HepG2 (cell line): Measurements from ENCODE around the gene ITIH3. TPM values are rescaled to one million over a fixed set of nuclear protein-coding genes. Genes with fewer than 3 reads are reported as not detected.

Source experiments
- ATAC-seq: fragments of 200-7000 bp; cut with Tn5 transposase; 3 replicates; pipeline ENCODE4 v1.9.1; 2020; ENCODE audit warnings: mild to moderate bottlenecking, moderate library complexity
- BruUV-seq: library from RNA; stranded (reverse); fragments of 400-500 nt; replicated peaks from 2 replicates; lab custom pipeline; 2021; lab: Mats Ljungman, UMichigan
- CTCF ChIA-PET: fragments of 300-600 bp; formaldehyde crosslinking; extraction: SDS; loops from one replicate; lab custom pipeline; 2021; ENCODE audit warnings: low total read pairs, inconsistent platforms, low intra/inter-chr PET ratio; lab: Yijun Ruan, JAX
- POLR2A ChIA-PET: fragments of 350-600 bp; sonication (Branson Sonifier 250); formaldehyde crosslinking; loops from one replicate; lab custom pipeline; 2020; ENCODE audit warnings: antibody characterized with exemption, inconsistent platforms; lab: Yijun Ruan, JAX
- DNase-seq: peaks from one replicate; pipeline ENCODE4 v3.0.0-alpha.2; 2015; ENCODE audit warnings: low spot score
- FAIRE-seq: peaks from 3 replicates; lab custom pipeline; 2011; peaks lifted over from hg19 to GRCh38; lab: Jason Lieb, UNC
- H2AFZ ChIP-seq: one replicate; pipeline ENCODE4 v1.6.1; 2011; ENCODE audit warnings: low read length, inconsistent platforms
- H3K27ac ChIP-seq: fragments of 300-600 bp; 3 replicates; pipeline ENCODE4 v1.8.0; 2011; ENCODE audit warnings: mixed run types, mild to moderate bottlenecking, mixed read lengths, low read length, inconsistent platforms; ENCODE audit not compliant: insufficient read depth; ENCODE audit errors: extremely low read length
- H3K27me3 ChIP-seq, 2 experiments: fragments of 200-600 bp in 1 of 2; 2 replicates in 1 of 2; 3 replicates in 1 of 2; pipeline versions ENCODE4 v1.6.0 to v1.8.0; 2011; ENCODE audit warnings: low read length in 2 of 2, mild to moderate bottlenecking in 2 of 2, moderate library complexity in 2 of 2, inconsistent platforms in 1 of 2; ENCODE audit not compliant: insufficient read depth in 2 of 2, control insufficient read depth in 1 of 2
- H3K36me3 ChIP-seq, 2 experiments: fragments of 200-600 bp in 1 of 2; replicated peaks in 1 of 2; 2 replicates in 1 of 2; 3 replicates in 1 of 2; pipeline versions ENCODE4 v1.5.1 to v1.8.0; 2011; ENCODE audit warnings: low read length in 2 of 2, inconsistent platforms in 1 of 2; ENCODE audit not compliant: insufficient read depth in 2 of 2, control insufficient read depth in 1 of 2
- H3K4me1 ChIP-seq: 2 replicates; pipeline ENCODE4 v1.5.1; 2012; ENCODE audit warnings: low read length, inconsistent platforms; ENCODE audit not compliant: insufficient read depth
- H3K4me2 ChIP-seq: 2 replicates; pipeline ENCODE4 v1.6.0; 2011; ENCODE audit warnings: low read depth, low read length, inconsistent platforms
- H3K4me3 ChIP-seq, 3 experiments: fragments of 200-600 bp in 1 of 3; sonication (generic), shearing (Covaris generic) in 1 of 3; replicated peaks in 1 of 3; 2 replicates each; pipeline ENCODE4 v1.5.1; 2011 to 2016; ENCODE audit warnings: low read length in 3 of 3, inconsistent platforms in 2 of 3, low read depth in 2 of 3, mild to moderate bottlenecking in 2 of 3, control low read depth in 1 of 3, mixed read lengths in 1 of 3; ENCODE audit not compliant: insufficient read depth in 1 of 3
- H3K79me2 ChIP-seq: one replicate; pipeline ENCODE4 v1.6.1; 2011; ENCODE audit warnings: low read length, inconsistent platforms; ENCODE audit not compliant: insufficient read depth
- H3K9ac ChIP-seq: 2 replicates; pipeline ENCODE4 v1.6.0; 2011; ENCODE audit warnings: mild to moderate bottlenecking, low read depth, low read length, inconsistent platforms; ENCODE audit not compliant: insufficient read depth
- H3K9me3 ChIP-seq: 2 replicates; pipeline ENCODE4 v1.5.1; 2012; ENCODE audit warnings: mild to moderate bottlenecking, low read length
- H4K20me1 ChIP-seq: 2 replicates; pipeline ENCODE4 v1.6.0; 2011; ENCODE audit warnings: inconsistent platforms, mild to moderate bottlenecking, low read length, moderate library complexity; ENCODE audit not compliant: insufficient read depth
- DMAP1 ChIP-seq: IDR thresholded peaks from 2 replicates; pipeline ENCODE4 v1.6.1; 2016
- ELF3 ChIP-seq: IDR thresholded peaks from 2 replicates; pipeline ENCODE4 v1.6.1; 2016; ENCODE audit warnings: missing genetic modification reagents, missing compliant biosample characterization
- IRF2 ChIP-seq: IDR thresholded peaks from 2 replicates; pipeline ENCODE4 v1.6.1; 2018; ENCODE audit warnings: missing genetic modification reagents, missing compliant biosample characterization
- JUN ChIP-seq: sonication (generic); formaldehyde crosslinking; IDR thresholded peaks from 2 replicates; pipeline ENCODE4 v1.4.0; 2020; ENCODE audit warnings: mild to moderate bottlenecking, missing genetic modification reagents
- KLF11 ChIP-seq: IDR thresholded peaks from 2 replicates; pipeline ENCODE4 v1.6.1; 2016; ENCODE audit warnings: missing compliant biosample characterization
- PRDM10 ChIP-seq: sonication (generic); formaldehyde crosslinking; IDR thresholded peaks from 2 replicates; pipeline ENCODE4 v1.4.0; 2020; ENCODE audit warnings: low read depth, missing genetic modification reagents
- RORA ChIP-seq: sonication (generic); formaldehyde crosslinking; IDR thresholded peaks from 2 replicates; pipeline ENCODE4 v1.5.0; 2020; ENCODE audit warnings: mild to moderate bottlenecking, missing genetic modification reagents, moderate library complexity
- STAG1 ChIP-seq: sonication (generic); formaldehyde crosslinking; IDR thresholded peaks from 2 replicates; pipeline ENCODE4 v1.4.0; 2020; ENCODE audit warnings: missing genetic modification reagents
- TMF1 ChIP-seq: sonication (generic); formaldehyde crosslinking; IDR thresholded peaks from 2 replicates; pipeline ENCODE4 v1.8.1; 2022; ENCODE audit warnings: low read depth, missing genetic modification reagents
- YEATS4 ChIP-seq: sonication (generic); formaldehyde crosslinking; IDR thresholded peaks from 2 replicates; pipeline ENCODE4 v1.4.0; 2020; ENCODE audit warnings: missing genetic modification reagents, borderline replicate concordance
- ZNF317 ChIP-seq: sonication (generic); formaldehyde crosslinking; IDR thresholded peaks from 2 replicates; pipeline ENCODE4 v1.5.0; 2020; ENCODE audit warnings: mild to moderate bottlenecking, missing genetic modification reagents
- ZNF335 ChIP-seq: sonication (generic); formaldehyde crosslinking; IDR thresholded peaks from 2 replicates; pipeline ENCODE4 v1.4.0; 2020; ENCODE audit warnings: missing genetic modification reagents
- WGBS: methylation state at CpG from one replicate; pipeline ENCODE4 v1.1.6; 2017; ENCODE audit warnings: low lambda C conversion rate; 5-methylcytosine and 5-hydroxymethylcytosine counted together
- in situ Hi-C: cut with HindIII; loops from 2 replicates; pipeline ENCODE4 v1.10.0; 2017; ENCODE audit warnings: low pct_unique_long_range_greater_than_20kb; ENCODE audit not compliant: extremely low pct_ligation_motif_present
- intact Hi-C: fragments of 100-400 bp; cut with micrococcal nuclease; formaldehyde crosslinking; loops from one replicate; pipeline ENCODE4 v1.10.0; 2022; ENCODE audit not compliant: unreplicated experiment
- polyA plus RNA-seq, 8 experiments: library from polyadenylated mRNA; depleted of rRNA in 3 of 8; stranded (reverse) in 7 of 8; unstranded in 1 of 8; fragments of >200 nt; fragmentation: Illumina TruSeq in 4 of 8; extraction: Trizol in 4 of 8; gene quantifications; 2 replicates each; pipeline versions ENCODE4 v1.2.1 to v1.2.3, GENCODE V29; 2011 to 2016; ENCODE audit warnings: low read depth in 4 of 8, missing spikeins in 1 of 8, mixed read lengths in 1 of 8; ENCODE audit not compliant: insufficient read depth in 1 of 8
- total RNA-seq, 5 experiments: library from RNA; depleted of rRNA; stranded (reverse); fragments of >200 nt; fragmentation: Illumina TruSeq; extraction: Trizol; gene quantifications; 2 replicates each; pipeline ENCODE4 v1.2.3, GENCODE V29; 2016; ENCODE audit warnings: low read depth in 1 of 5
- TF ChIP-seq, protein P1 (sequence below): sonication (generic); formaldehyde crosslinking; IDR thresholded peaks from 2 replicates; pipeline ENCODE4 v1.4.0; 2020; ENCODE audit warnings: missing genetic modification reagents, borderline replicate concordance
- TF ChIP-seq, protein P2 (sequence below): sonication (generic); formaldehyde crosslinking; IDR thresholded peaks from 2 replicates; pipeline ENCODE4 v1.5.0; 2020; ENCODE audit warnings: mild to moderate bottlenecking, missing genetic modification reagents, borderline replicate concordance
- TF ChIP-seq, protein P3 (sequence below): IDR thresholded peaks from 2 replicates; pipeline ENCODE4 v1.6.1; 2016; ENCODE audit warnings: control low read depth

Gene ITIH3
- total and polyA plus RNA-seq, 2 of the 13 experiments (the other 11 are each of a cell fraction or from before 2014, with no cell fraction given), result 105 to 632 TPM

DNA sequence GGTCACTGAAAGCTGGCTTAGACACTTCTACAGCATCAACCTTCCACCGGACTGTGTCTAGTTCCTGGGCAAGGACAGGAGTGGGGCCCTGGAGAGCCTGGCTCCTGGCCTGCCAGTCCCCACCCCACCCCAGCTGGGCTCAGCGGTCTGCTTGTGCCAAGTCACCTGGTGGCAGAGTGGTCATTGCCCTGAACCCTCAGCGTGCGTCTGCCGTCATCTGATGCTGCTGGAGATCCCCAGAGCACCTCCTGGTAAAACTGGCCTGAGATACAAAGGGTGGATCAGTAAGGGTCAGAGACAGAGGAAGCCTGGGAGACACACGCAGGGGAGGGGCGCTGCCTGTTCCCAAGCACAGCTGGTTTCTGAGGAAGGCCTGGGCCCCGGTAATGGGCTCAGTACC is 19.2 kb downstream of the ITIH3 start:
- Histone ChIP-seq H2AFZ (no peak overlapping the region), H3K4me1 (peaks cover 61% of the 10 kb centered on the region), H3K4me2 (no peak overlapping the region), H3K9me3 (no peaks in the 10 kb centered on the region), H3K27ac (no peak overlapping the region), H3K9ac (no peak overlapping the region), H3K36me3 (no peaks in the 10 kb centered on the region), H3K79me2 (no peaks in the 10 kb centered on the region), H3K27me3 (no peaks in the 10 kb centered on the region), H3K4me3 (no peak overlapping the region), H4K20me1 (no peaks in the 10 kb centered on the region)
- CTCF ChIA-PET, result no interaction called here
- WGBS, result 66% methylated on average over 4 of the region's 8 CpGs
- intact Hi-C loops, result no loop called here
- TF ChIP-seq YEATS4 (CRISPR knock-in tag) (no peak), RORA (no peak), DMAP1 (CRISPR knock-in tag) (no peak), ZNF335 (no peak), IRF2 (CRISPR knock-in tag) (no peak), KLF11 (CRISPR knock-in tag) (no peak), TMF1 (CRISPR knock-in tag) (no peak), ZNF317 (CRISPR knock-in tag) (no peak), STAG1 (CRISPR knock-in tag) (no peak), JUN (CRISPR knock-in tag) (no peak), ELF3 (CRISPR knock-in tag) (no peak), PRDM10 (CRISPR knock-in tag) (no peak)
- TF ChIP-seq, protein P1, sequence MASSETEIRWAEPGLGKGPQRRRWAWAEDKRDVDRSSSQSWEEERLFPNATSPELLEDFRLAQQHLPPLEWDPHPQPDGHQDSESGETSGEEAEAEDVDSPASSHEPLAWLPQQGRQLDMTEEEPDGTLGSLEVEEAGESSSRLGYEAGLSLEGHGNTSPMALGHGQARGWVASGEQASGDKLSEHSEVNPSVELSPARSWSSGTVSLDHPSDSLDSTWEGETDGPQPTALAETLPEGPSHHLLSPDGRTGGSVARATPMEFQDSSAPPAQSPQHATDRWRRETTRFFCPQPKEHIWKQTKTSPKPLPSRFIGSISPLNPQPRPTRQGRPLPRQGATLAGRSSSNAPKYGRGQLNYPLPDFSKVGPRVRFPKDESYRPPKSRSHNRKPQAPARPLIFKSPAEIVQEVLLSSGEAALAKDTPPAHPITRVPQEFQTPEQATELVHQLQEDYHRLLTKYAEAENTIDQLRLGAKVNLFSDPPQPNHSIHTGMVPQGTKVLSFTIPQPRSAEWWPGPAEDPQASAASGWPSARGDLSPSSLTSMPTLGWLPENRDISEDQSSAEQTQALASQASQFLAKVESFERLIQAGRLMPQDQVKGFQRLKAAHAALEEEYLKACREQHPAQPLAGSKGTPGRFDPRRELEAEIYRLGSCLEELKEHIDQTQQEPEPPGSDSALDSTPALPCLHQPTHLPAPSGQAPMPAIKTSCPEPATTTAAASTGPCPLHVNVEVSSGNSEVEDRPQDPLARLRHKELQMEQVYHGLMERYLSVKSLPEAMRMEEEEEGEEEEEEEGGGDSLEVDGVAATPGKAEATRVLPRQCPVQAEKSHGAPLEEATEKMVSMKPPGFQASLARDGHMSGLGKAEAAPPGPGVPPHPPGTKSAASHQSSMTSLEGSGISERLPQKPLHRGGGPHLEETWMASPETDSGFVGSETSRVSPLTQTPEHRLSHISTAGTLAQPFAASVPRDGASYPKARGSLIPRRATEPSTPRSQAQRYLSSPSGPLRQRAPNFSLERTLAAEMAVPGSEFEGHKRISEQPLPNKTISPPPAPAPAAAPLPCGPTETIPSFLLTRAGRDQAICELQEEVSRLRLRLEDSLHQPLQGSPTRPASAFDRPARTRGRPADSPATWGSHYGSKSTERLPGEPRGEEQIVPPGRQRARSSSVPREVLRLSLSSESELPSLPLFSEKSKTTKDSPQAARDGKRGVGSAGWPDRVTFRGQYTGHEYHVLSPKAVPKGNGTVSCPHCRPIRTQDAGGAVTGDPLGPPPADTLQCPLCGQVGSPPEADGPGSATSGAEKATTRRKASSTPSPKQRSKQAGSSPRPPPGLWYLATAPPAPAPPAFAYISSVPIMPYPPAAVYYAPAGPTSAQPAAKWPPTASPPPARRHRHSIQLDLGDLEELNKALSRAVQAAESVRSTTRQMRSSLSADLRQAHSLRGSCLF (CRISPR knock-in tag), result no peak
- TF ChIP-seq, protein P2, sequence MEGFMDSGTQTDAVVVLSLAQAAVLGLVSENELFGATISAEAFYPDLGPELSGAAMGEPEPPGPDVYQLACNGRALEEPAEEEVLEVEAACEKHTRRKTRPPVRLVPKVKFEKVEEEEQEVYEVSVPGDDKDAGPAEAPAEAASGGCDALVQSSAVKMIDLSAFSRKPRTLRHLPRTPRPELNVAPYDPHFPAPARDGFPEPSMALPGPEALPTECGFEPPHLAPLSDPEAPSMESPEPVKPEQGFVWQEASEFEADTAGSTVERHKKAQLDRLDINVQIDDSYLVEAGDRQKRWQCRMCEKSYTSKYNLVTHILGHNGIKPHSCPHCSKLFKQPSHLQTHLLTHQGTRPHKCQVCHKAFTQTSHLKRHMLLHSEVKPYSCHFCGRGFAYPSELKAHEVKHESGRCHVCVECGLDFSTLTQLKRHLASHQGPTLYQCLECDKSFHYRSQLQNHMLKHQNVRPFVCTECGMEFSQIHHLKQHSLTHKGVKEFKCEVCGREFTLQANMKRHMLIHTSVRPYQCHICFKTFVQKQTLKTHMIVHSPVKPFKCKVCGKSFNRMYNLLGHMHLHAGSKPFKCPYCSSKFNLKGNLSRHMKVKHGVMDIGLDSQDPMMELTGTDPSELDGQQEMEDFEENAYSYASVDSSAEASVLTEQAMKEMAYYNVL (CRISPR knock-in tag), result no peak
- TF ChIP-seq, protein P3, sequence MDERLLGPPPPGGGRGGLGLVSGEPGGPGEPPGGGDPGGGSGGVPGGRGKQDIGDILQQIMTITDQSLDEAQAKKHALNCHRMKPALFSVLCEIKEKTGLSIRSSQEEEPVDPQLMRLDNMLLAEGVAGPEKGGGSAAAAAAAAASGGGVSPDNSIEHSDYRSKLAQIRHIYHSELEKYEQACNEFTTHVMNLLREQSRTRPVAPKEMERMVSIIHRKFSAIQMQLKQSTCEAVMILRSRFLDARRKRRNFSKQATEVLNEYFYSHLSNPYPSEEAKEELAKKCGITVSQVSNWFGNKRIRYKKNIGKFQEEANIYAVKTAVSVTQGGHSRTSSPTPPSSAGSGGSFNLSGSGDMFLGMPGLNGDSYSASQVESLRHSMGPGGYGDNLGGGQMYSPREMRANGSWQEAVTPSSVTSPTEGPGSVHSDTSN, result no peak
- in situ Hi-C loops, result no loop called here
- POLR2A ChIA-PET, result interaction anchor here (1.2 to 4.4 kb wide), 4 partner anchors 11 to 22 kb away, joined by 3 to 18 read pairs (median 4); partner anchors contain the start of gene ITIH3
- DNase-seq (no peak), ATAC-seq (peak; percentile 10), FAIRE-seq (no peak)
- no TSS peak for BruUV-seq
